HepG2 (cell line): ENCODE results near the gene MYADML2. TPM values are rescaled to one million over a fixed set of nuclear protein-coding genes. Genes with fewer than 3 reads are reported as not detected.

Experiments
- ATAC-seq: fragments of 200-7000 bp; cut with Tn5 transposase; 3 replicates; pipeline ENCODE4 v1.9.1; 2020; ENCODE audit warnings: mild to moderate bottlenecking, moderate library complexity
- BruUV-seq: library from RNA; stranded (reverse); fragments of 400-500 nt; replicated peaks from 2 replicates; lab custom pipeline; 2021; lab: Mats Ljungman, UMichigan
- CTCF ChIA-PET: fragments of 300-600 bp; formaldehyde crosslinking; extraction: SDS; loops from one replicate; lab custom pipeline; 2021; ENCODE audit warnings: low total read pairs, inconsistent platforms, low intra/inter-chr PET ratio; lab: Yijun Ruan, JAX
- POLR2A ChIA-PET: fragments of 350-600 bp; sonication (Branson Sonifier 250); formaldehyde crosslinking; loops from one replicate; lab custom pipeline; 2020; ENCODE audit warnings: antibody characterized with exemption, inconsistent platforms; lab: Yijun Ruan, JAX
- DNase-seq: peaks from one replicate; pipeline ENCODE4 v3.0.0-alpha.2; 2015; ENCODE audit warnings: low spot score
- FAIRE-seq: peaks from 3 replicates; lab custom pipeline; 2011; peaks lifted over from hg19 to GRCh38; lab: Jason Lieb, UNC
- H2AFZ ChIP-seq: one replicate; pipeline ENCODE4 v1.6.1; 2011; ENCODE audit warnings: low read length, inconsistent platforms
- H3K27ac ChIP-seq: fragments of 300-600 bp; 3 replicates; pipeline ENCODE4 v1.8.0; 2011; ENCODE audit warnings: mixed run types, mild to moderate bottlenecking, mixed read lengths, low read length, inconsistent platforms; ENCODE audit not compliant: insufficient read depth; ENCODE audit errors: extremely low read length
- H3K27me3 ChIP-seq, 2 experiments: fragments of 200-600 bp in 1 of 2; 2 replicates in 1 of 2; 3 replicates in 1 of 2; pipeline versions ENCODE4 v1.6.0 to v1.8.0; 2011; ENCODE audit warnings: low read length in 2 of 2, mild to moderate bottlenecking in 2 of 2, moderate library complexity in 2 of 2, inconsistent platforms in 1 of 2; ENCODE audit not compliant: insufficient read depth in 2 of 2, control insufficient read depth in 1 of 2
- H3K36me3 ChIP-seq, 2 experiments: fragments of 200-600 bp in 1 of 2; replicated peaks in 1 of 2; 2 replicates in 1 of 2; 3 replicates in 1 of 2; pipeline versions ENCODE4 v1.5.1 to v1.8.0; 2011; ENCODE audit warnings: low read length in 2 of 2, inconsistent platforms in 1 of 2; ENCODE audit not compliant: insufficient read depth in 2 of 2, control insufficient read depth in 1 of 2
- H3K4me1 ChIP-seq: 2 replicates; pipeline ENCODE4 v1.5.1; 2012; ENCODE audit warnings: low read length, inconsistent platforms; ENCODE audit not compliant: insufficient read depth
- H3K4me2 ChIP-seq: 2 replicates; pipeline ENCODE4 v1.6.0; 2011; ENCODE audit warnings: low read depth, low read length, inconsistent platforms
- H3K4me3 ChIP-seq, 3 experiments: fragments of 200-600 bp in 1 of 3; sonication (generic), shearing (Covaris generic) in 1 of 3; replicated peaks in 1 of 3; 2 replicates each; pipeline ENCODE4 v1.5.1; 2011 to 2016; ENCODE audit warnings: low read length in 3 of 3, inconsistent platforms in 2 of 3, low read depth in 2 of 3, mild to moderate bottlenecking in 2 of 3, control low read depth in 1 of 3, mixed read lengths in 1 of 3; ENCODE audit not compliant: insufficient read depth in 1 of 3
- H3K79me2 ChIP-seq: one replicate; pipeline ENCODE4 v1.6.1; 2011; ENCODE audit warnings: low read length, inconsistent platforms; ENCODE audit not compliant: insufficient read depth
- H3K9ac ChIP-seq: 2 replicates; pipeline ENCODE4 v1.6.0; 2011; ENCODE audit warnings: mild to moderate bottlenecking, low read depth, low read length, inconsistent platforms; ENCODE audit not compliant: insufficient read depth
- H3K9me3 ChIP-seq: 2 replicates; pipeline ENCODE4 v1.5.1; 2012; ENCODE audit warnings: mild to moderate bottlenecking, low read length
- H4K20me1 ChIP-seq: 2 replicates; pipeline ENCODE4 v1.6.0; 2011; ENCODE audit warnings: inconsistent platforms, mild to moderate bottlenecking, low read length, moderate library complexity; ENCODE audit not compliant: insufficient read depth
- CTCF ChIP-seq: sonication (generic); formaldehyde crosslinking; IDR thresholded peaks from 2 replicates; pipeline ENCODE4 v1.5.0; 2020; ENCODE audit warnings: mild to moderate bottlenecking, missing genetic modification reagents, moderate library complexity
- HMGXB4 ChIP-seq, 2 experiments: sonication (generic) in 1 of 2; formaldehyde crosslinking in 1 of 2; IDR thresholded peaks; 2 replicates each; pipeline versions ENCODE4 v1.4.0 to v1.6.1; 2018 to 2020; ENCODE audit warnings: missing genetic modification reagents in 2 of 2, borderline replicate concordance in 1 of 2, low read depth in 1 of 2, mild to moderate bottlenecking in 1 of 2, missing biosample characterization in 1 of 2
- KDM6A ChIP-seq: IDR thresholded peaks from 2 replicates; pipeline ENCODE4 v1.6.1; 2016; ENCODE audit warnings: low read depth
- MYC ChIP-seq: sonication (generic); formaldehyde crosslinking; IDR thresholded peaks from 2 replicates; pipeline ENCODE4 v1.9.0; 2021; ENCODE audit warnings: missing genetic modification reagents, borderline replicate concordance
- NFYB ChIP-seq: sonication (generic); formaldehyde crosslinking; IDR thresholded peaks from 2 replicates; pipeline ENCODE4 v1.4.0; 2020; ENCODE audit warnings: missing genetic modification reagents
- PAF1 ChIP-seq: IDR thresholded peaks from 2 replicates; pipeline ENCODE4 v1.6.1; 2016; ENCODE audit warnings: missing genetic modification reagents, missing compliant biosample characterization
- PHB2 ChIP-seq: fragments of 450-650 bp; IDR thresholded peaks from 2 replicates; pipeline ENCODE4 v1.6.1; 2018; ENCODE audit not compliant: partially characterized antibody
- POGZ ChIP-seq: sonication (generic); formaldehyde crosslinking; IDR thresholded peaks from 2 replicates; pipeline ENCODE4 v1.4.0; 2020; ENCODE audit warnings: mild to moderate bottlenecking, missing genetic modification reagents
- REL ChIP-seq: sonication (generic); formaldehyde crosslinking; conservative IDR thresholded peaks from 2 replicates; pipeline ENCODE4 v1.8.0; 2022; ENCODE audit warnings: mild to moderate bottlenecking, missing genetic modification reagents, moderate library complexity
- THAP9 ChIP-seq: sonication (generic); formaldehyde crosslinking; IDR thresholded peaks from 2 replicates; pipeline ENCODE4; 2020; ENCODE audit warnings: missing genetic modification reagents, mild to moderate bottlenecking, borderline replicate concordance
- ZNF263 ChIP-seq: sonication (generic); formaldehyde crosslinking; IDR thresholded peaks from 2 replicates; pipeline ENCODE4 v1.4.0; 2020; ENCODE audit warnings: missing genetic modification reagents
- ZSCAN5A ChIP-seq: sonication (generic); formaldehyde crosslinking; IDR thresholded peaks from 2 replicates; pipeline ENCODE4 v1.8.0; 2022; ENCODE audit warnings: mild to moderate bottlenecking, missing genetic modification reagents, borderline replicate concordance
- WGBS: methylation state at CpG from one replicate; pipeline ENCODE4 v1.1.6; 2017; ENCODE audit warnings: low lambda C conversion rate; 5-methylcytosine and 5-hydroxymethylcytosine counted together
- in situ Hi-C: cut with HindIII; loops from 2 replicates; pipeline ENCODE4 v1.10.0; 2017; ENCODE audit warnings: low pct_unique_long_range_greater_than_20kb; ENCODE audit not compliant: extremely low pct_ligation_motif_present
- intact Hi-C: fragments of 100-400 bp; cut with micrococcal nuclease; formaldehyde crosslinking; loops from one replicate; pipeline ENCODE4 v1.10.0; 2022; ENCODE audit not compliant: unreplicated experiment
- polyA plus RNA-seq, 8 experiments: library from polyadenylated mRNA; depleted of rRNA in 3 of 8; stranded (reverse) in 7 of 8; unstranded in 1 of 8; fragments of >200 nt; fragmentation: Illumina TruSeq in 4 of 8; extraction: Trizol in 4 of 8; gene quantifications; 2 replicates each; pipeline versions ENCODE4 v1.2.1 to v1.2.3, GENCODE V29; 2011 to 2016; ENCODE audit warnings: low read depth in 4 of 8, missing spikeins in 1 of 8, mixed read lengths in 1 of 8; ENCODE audit not compliant: insufficient read depth in 1 of 8
- total RNA-seq, 5 experiments: library from RNA; depleted of rRNA; stranded (reverse); fragments of >200 nt; fragmentation: Illumina TruSeq; extraction: Trizol; gene quantifications; 2 replicates each; pipeline ENCODE4 v1.2.3, GENCODE V29; 2016; ENCODE audit warnings: low read depth in 1 of 5

The MYADML2 gene
- total and polyA plus RNA-seq, 2 of the 13 experiments (the other 11 are each of a cell fraction or from before 2014, with no cell fraction given) = not detected

- no peak for FAIRE-seq
- BruUV-seq = no TSS peak
- no peak for TF ChIP-seq ZNF263
- no peak for TF ChIP-seq PAF1 (CRISPR knock-in tag)
- no peak for TF ChIP-seq PHB2
- TF ChIP-seq CTCF (CRISPR knock-in tag) = peak; percentile 11; the same call in 1 of the 2 replicates
- TF ChIP-seq ZSCAN5A (CRISPR knock-in tag) = no peak
- no peak for TF ChIP-seq KDM6A (CRISPR knock-in tag)
- no peak for TF ChIP-seq NFYB (CRISPR knock-in tag)
- no peak for TF ChIP-seq HMGXB4 (CRISPR knock-in tag; IDR thresholded peaks at IDR 0.05; ENCODE audit: borderline replicate concordance in 1 of 2, low read depth in 1 of 2)
- no peak for TF ChIP-seq REL (CRISPR knock-in tag)
- peak; percentile 38; the same call in 1 of the 2 replicates for TF ChIP-seq MYC (CRISPR knock-in tag)
- TF ChIP-seq THAP9 (CRISPR knock-in tag) = no peak
- TF ChIP-seq POGZ (CRISPR knock-in tag) = no peak
These were observed 6.2 kb downstream of the MYADML2 start for GRCh38 chr17:81940538-81941483.

More at GRCh38 chr17:81940538-81941483, 6.2 kb downstream of the MYADML2 start:
- peaks cover 16 to 33% of the 10 kb centered on the region in 2 experiments; a peak in 4 of 5 replicates for H3K27me3 ChIP-seq
- in situ Hi-C loops = no loop called here
- H3K4me2 ChIP-seq = no peak overlapping the region
- no peaks in the 10 kb centered on the region for H3K9me3 ChIP-seq
- ChIA-PET CTCF (no interaction called here), POLR2A (interaction anchor here (0.7 to 7.9 kb wide), 9 partner anchors 8 to 97 kb away, joined by 3 to 58 read pairs (median 4); partner anchors contain the start of genes CENPX, DCXR and MAFG)
- no peak overlapping the region for H2AFZ ChIP-seq
- no peaks in the 10 kb centered on the region for H4K20me1 ChIP-seq
- intact Hi-C loops = no loop called here
- no peak overlapping the region for H3K4me3 ChIP-seq
- no peak for DNase-seq
- no peak overlapping the region for H3K27ac ChIP-seq
- 69% methylated on average over 48 of the region's 56 CpGs for WGBS
- no peak overlapping the region for H3K9ac ChIP-seq
- peaks cover 10% of the 10 kb centered on the region for H3K79me2 ChIP-seq
- H3K4me1 ChIP-seq = peaks cover 70% of the 10 kb centered on the region
- 0 out of 5 replicates have a peak, but pooled peaks cover 0 to 1% of the 10 kb centered on the region in 2 experiments for H3K36me3 ChIP-seq
- 0 out of 3 replicates have a peak, but pooled peaks have one; percentile 3 for ATAC-seq
